22Rv1 (cell line): Measurements from ENCODE around the gene CCDC90B.

Source experiments
- ZFX ChIP-seq: fragments of 450-650 bp; IDR thresholded peaks from 2 replicates; pipeline ENCODE4 v1.6.1; 2017; ENCODE audit warnings: antibody characterized with exemption, borderline replicate concordance
- TF ChIP-seq, protein P1 (sequence below): fragments of 450-650 bp; IDR thresholded peaks from 2 replicates; pipeline ENCODE4 v1.5.1; 2017; ENCODE audit warnings: mild to moderate bottlenecking

DNA sequence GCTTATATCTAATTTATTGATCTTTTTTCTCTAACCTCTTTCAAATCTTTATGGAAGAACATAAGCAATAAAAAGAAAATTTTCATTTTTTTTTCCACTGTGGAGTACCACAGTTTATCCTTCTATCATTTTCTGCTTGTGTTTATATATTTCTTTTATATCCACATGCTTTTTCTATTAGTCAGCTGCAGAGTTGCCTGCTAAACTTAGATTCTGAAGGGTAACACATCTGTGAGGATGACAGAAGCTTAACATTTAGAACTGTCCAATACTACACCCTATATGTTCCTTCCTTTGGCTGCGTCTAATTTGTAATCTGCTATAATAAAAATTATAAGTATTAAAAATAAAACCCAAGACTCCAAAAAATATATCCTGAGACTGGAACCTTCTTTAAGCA, 20.8 kb downstream of the CCDC90B start:
- TF ChIP-seq, protein P1, sequence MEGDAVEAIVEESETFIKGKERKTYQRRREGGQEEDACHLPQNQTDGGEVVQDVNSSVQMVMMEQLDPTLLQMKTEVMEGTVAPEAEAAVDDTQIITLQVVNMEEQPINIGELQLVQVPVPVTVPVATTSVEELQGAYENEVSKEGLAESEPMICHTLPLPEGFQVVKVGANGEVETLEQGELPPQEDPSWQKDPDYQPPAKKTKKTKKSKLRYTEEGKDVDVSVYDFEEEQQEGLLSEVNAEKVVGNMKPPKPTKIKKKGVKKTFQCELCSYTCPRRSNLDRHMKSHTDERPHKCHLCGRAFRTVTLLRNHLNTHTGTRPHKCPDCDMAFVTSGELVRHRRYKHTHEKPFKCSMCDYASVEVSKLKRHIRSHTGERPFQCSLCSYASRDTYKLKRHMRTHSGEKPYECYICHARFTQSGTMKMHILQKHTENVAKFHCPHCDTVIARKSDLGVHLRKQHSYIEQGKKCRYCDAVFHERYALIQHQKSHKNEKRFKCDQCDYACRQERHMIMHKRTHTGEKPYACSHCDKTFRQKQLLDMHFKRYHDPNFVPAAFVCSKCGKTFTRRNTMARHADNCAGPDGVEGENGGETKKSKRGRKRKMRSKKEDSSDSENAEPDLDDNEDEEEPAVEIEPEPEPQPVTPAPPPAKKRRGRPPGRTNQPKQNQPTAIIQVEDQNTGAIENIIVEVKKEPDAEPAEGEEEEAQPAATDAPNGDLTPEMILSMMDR = no peak
- no peak for TF ChIP-seq ZFX
